ENCODE results near the gene NTN4.
A peak's percentile ranks its signal among the peaks of the same experiment; 100 is the strongest.
"Not testable (repeated sequence)": the region's sequence is repeated elsewhere in the genome, so short reads cannot be mapped to it uniquely, and the experiment has no call there.

NTN4 gene

DNA sequence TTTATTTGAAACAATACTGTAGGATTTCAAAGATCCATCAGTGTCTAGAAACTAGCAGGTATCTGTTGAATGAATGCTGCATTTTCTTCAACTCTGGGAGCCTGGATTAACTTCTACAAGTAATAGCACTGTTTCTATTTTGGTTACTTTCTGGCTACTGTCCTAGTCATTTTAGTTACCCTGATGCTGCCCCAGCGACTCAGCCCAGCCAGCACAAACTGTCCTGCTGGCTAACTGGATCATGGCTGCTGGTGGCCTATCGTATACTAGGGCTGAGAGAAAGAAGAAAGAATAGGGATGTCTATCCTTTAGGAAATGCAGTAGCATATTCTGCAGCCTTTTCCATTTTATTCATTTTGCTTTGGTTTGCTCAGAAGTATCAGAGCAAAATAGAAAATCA, 53.9 kb downstream of the NTN4 start:
- DNase-seq (ENCODE audit: extremely low read depth, low read depth) = no peak
- H3K4me3 ChIP-seq (replicated peaks; ENCODE audit: low read depth, low read length) = no peak overlapping the region
- TF ChIP-seq, protein P1, sequence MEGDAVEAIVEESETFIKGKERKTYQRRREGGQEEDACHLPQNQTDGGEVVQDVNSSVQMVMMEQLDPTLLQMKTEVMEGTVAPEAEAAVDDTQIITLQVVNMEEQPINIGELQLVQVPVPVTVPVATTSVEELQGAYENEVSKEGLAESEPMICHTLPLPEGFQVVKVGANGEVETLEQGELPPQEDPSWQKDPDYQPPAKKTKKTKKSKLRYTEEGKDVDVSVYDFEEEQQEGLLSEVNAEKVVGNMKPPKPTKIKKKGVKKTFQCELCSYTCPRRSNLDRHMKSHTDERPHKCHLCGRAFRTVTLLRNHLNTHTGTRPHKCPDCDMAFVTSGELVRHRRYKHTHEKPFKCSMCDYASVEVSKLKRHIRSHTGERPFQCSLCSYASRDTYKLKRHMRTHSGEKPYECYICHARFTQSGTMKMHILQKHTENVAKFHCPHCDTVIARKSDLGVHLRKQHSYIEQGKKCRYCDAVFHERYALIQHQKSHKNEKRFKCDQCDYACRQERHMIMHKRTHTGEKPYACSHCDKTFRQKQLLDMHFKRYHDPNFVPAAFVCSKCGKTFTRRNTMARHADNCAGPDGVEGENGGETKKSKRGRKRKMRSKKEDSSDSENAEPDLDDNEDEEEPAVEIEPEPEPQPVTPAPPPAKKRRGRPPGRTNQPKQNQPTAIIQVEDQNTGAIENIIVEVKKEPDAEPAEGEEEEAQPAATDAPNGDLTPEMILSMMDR (IDR thresholded peaks at IDR 0.05; ENCODE audit: low read depth, low read length, missing control alignments) = no peak

DNA sequence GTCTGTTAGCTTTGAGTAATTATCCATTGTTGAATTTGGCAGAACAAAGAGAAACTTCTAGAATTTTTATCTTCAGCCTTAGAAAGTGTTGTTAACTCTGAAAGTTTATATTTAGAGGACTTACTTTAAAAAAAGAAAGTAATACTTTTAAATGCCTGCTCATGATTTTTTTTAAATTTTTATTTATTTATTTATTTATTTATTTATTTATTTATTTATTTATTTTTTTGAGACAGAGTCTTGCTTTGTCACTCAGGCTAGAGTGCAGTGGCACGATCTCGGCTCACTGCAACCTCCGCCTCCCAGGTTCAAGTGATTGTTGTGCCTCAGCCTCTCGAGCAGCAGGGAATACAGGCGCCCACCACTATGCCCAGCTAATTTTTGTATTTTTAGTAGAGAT, 54.8 kb downstream of the NTN4 start:
- not testable (repeated sequence) for H3K4me3 ChIP-seq (replicated peaks; ENCODE audit: low read depth, low read length); DNase-seq (ENCODE audit: extremely low read depth, low read depth)

DNA sequence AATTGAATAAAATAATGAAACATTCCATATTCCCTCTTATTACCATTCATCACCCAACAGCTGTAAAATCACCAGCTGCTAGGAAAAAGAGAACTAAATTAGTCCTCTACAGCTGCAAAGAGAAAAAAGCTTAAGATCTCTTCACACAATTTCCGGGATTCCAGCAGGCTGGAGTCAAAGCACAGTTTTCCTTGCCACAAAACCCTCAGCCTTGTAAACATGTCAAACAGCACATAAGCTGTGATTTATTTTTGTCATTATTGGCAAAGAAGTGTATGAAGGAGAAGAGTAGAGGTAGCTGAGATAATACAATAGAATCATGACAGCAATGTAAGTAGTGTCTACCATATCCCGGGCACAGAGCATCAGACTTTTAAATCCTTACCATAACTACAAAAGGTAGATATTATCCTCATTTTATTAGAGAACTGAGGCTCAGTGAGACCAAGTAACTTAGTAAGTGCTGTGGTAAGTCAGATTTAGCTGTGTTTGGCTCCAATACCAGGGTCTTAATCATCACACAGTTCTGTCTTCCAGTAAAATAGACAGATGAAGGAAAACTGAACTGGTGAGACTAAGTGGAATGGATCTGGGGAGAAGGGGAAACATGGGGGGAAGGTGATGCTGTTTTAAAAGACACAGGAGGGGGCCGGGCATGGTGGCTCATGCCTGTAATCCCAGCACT, 57.3 kb downstream of the NTN4 start:
- TF ChIP-seq, protein P1 (IDR thresholded peaks at IDR 0.05; ENCODE audit: low read depth, low read length, missing control alignments) = no peak
- no peak overlapping the region for H3K4me3 ChIP-seq (replicated peaks; ENCODE audit: low read depth, low read length)
- DNase-seq (ENCODE audit: extremely low read depth, low read depth) = peak; percentile 32

- DNase-seq (ENCODE audit: extremely low read depth, low read depth) = no peak
- no peak overlapping the region for H3K4me3 ChIP-seq (replicated peaks; ENCODE audit: low read depth, low read length)
These were observed 59.0 kb downstream of the NTN4 start for GRCh38 chr12:95731519-95731958.

GRCh38 chr12:95730457-95730856, 60.1 kb downstream of the NTN4 start:
- no peak for DNase-seq (ENCODE audit: extremely low read depth, low read depth)
- TF ChIP-seq, protein P1 (IDR thresholded peaks at IDR 0.05; ENCODE audit: low read depth, low read length, missing control alignments) = no peak
- H3K4me3 ChIP-seq (replicated peaks; ENCODE audit: low read depth, low read length) = no peak overlapping the region

More at GRCh38 chr12:95731519-95731958, 59.0 kb downstream of the NTN4 start:
- TF ChIP-seq, protein P1 (IDR thresholded peaks at IDR 0.05; ENCODE audit: low read depth, low read length, missing control alignments) = no peak

DNA sequence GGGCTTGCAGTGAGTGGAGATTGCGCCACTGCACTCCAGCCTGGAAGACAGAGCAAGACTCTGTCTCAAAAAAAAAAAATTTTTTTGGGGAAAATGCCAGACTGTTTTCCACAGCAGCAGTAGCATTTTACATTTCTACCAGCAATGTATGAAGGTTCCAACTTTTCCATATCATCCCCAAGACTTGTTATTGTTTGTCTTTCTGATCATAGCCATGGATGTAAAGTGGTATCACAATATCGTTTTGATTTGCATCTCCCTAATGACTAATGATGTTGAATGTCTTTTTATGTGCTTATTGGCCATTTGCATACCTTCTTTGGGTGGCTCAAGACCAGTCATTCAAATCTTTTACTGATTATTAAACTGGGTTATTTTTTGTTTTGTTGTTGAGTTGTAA, 63.7 kb downstream of the NTN4 start:
- no peak overlapping the region for H3K4me3 ChIP-seq (replicated peaks; ENCODE audit: low read depth, low read length)
- no peak for DNase-seq (ENCODE audit: extremely low read depth, low read depth)
- TF ChIP-seq, protein P1 (IDR thresholded peaks at IDR 0.05; ENCODE audit: low read depth, low read length, missing control alignments) = no peak

GRCh38 chr12:95724767-95725166, 65.8 kb downstream of the NTN4 start:
- TF ChIP-seq, protein P1 (IDR thresholded peaks at IDR 0.05; ENCODE audit: low read depth, low read length, missing control alignments) = no peak
- DNase-seq (ENCODE audit: extremely low read depth, low read depth) = no peak
- H3K4me3 ChIP-seq (replicated peaks; ENCODE audit: low read depth, low read length) = no peak overlapping the region

Measured in HFF-Myc (cell line).